Ascending aorta (tissue), 2 donors: Measurements from ENCODE around the gene PDIA3. TPM values are rescaled to one million over a fixed set of nuclear protein-coding genes. Genes with fewer than 3 reads are reported as not detected.

Experiments used
- DNase-seq, 2 donors: peaks; one replicate each; pipeline ENCODE4 v3.0.0-alpha.2; 2019; ENCODE audit warnings: low spot score in 2 of 2
- H3K27ac ChIP-seq, 2 donors: fragments of 200-600 bp; sonication (generic); one replicate each; pipeline ENCODE4 v1.5.1; 2016 to 2017; ENCODE audit warnings: mild to moderate bottlenecking in 1 of 2
- H3K27me3 ChIP-seq: fragments of 200-600 bp; sonication (generic); one replicate; pipeline ENCODE4 v1.5.1; 2017
- H3K36me3 ChIP-seq, 2 donors: fragments of 200-600 bp; sonication (generic); one replicate each; pipeline ENCODE4 v1.5.1; 2016
- H3K4me1 ChIP-seq, 2 donors: fragments of 200-600 bp; sonication (generic); one replicate each; pipeline ENCODE4 v1.5.1; 2016 to 2017; ENCODE audit warnings: mild to moderate bottlenecking in 1 of 2
- H3K4me3 ChIP-seq, 2 donors: fragments of 200-600 bp; sonication (generic); one replicate each; pipeline ENCODE4 v1.5.1; 2016 to 2017; ENCODE audit warnings: mild to moderate bottlenecking in 1 of 2
- H3K9me3 ChIP-seq, 2 donors: fragments of 200-600 bp; sonication (generic); one replicate each; pipeline ENCODE4 v1.5.1; 2016
- intact Hi-C: fragments of 100-400 bp; cut with DNase I; formaldehyde crosslinking; loops from one replicate; pipeline ENCODE4 v1.15.1; 2023
- total RNA-seq: library from RNA; depleted of rRNA; stranded (reverse); fragments of >200 nt; gene quantifications from one replicate; pipeline ENCODE4 v1.1.0, GENCODE V29; 2016
- TF ChIP-seq, protein P1 (sequence below), 3 experiments: fragments of 200-600 bp in 2 of 3; fragments of 450-650 bp in 1 of 3; sonication (generic) in 2 of 3; IDR thresholded peaks; one replicate each; pipeline ENCODE4 v1.5.1; 2016 to 2019; ENCODE audit warnings: antibody characterized with exemption in 3 of 3, mild to moderate bottlenecking in 1 of 3, moderate library complexity in 1 of 3

Gene PDIA3
- total RNA-seq, 1 donor from 2014 or later = 89.1 TPM

DNA sequence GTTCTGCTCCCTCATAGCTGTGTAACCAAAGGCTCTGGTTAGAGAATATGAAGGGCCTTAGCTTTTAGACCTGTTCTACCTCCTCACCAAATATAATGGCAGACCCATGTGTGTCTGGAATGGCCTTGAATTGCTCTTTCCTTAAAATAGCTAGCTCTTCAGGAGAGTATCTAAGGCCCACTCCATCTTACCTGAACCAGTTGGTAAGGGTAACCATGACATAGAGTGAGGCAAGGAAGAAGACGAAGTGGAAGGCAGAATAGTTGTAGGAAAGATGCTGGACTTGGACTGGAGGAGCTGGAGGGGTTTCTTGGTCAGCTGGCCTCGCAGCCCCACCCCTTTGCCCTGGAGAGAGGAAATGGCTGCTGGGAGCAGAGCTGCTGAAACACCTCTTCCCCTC is 49.0 kb downstream of the PDIA3 start:
- TF ChIP-seq, protein P1, sequence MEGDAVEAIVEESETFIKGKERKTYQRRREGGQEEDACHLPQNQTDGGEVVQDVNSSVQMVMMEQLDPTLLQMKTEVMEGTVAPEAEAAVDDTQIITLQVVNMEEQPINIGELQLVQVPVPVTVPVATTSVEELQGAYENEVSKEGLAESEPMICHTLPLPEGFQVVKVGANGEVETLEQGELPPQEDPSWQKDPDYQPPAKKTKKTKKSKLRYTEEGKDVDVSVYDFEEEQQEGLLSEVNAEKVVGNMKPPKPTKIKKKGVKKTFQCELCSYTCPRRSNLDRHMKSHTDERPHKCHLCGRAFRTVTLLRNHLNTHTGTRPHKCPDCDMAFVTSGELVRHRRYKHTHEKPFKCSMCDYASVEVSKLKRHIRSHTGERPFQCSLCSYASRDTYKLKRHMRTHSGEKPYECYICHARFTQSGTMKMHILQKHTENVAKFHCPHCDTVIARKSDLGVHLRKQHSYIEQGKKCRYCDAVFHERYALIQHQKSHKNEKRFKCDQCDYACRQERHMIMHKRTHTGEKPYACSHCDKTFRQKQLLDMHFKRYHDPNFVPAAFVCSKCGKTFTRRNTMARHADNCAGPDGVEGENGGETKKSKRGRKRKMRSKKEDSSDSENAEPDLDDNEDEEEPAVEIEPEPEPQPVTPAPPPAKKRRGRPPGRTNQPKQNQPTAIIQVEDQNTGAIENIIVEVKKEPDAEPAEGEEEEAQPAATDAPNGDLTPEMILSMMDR (IDR thresholded peaks at IDR 0.05) = no peak
- intact Hi-C loops = loop anchor here (10.0 kb wide), 1 partner anchor 490 kb away; the partner anchor contains the start of gene GOLM2
- Histone ChIP-seq H3K27me3 (no peaks in the 10 kb centered on the region), H3K36me3 (peaks cover 26 to 54% of the 10 kb centered on the region in 2 donors), H3K4me3 (no peak overlapping the region), H3K27ac (peak overlapping the region; percentile 54 to 88), H3K4me1 (peaks cover 19 to 37% of the 10 kb centered on the region in 2 donors), H3K9me3 (no peaks in the 10 kb centered on the region)
- DNase-seq = no peak

DNA sequence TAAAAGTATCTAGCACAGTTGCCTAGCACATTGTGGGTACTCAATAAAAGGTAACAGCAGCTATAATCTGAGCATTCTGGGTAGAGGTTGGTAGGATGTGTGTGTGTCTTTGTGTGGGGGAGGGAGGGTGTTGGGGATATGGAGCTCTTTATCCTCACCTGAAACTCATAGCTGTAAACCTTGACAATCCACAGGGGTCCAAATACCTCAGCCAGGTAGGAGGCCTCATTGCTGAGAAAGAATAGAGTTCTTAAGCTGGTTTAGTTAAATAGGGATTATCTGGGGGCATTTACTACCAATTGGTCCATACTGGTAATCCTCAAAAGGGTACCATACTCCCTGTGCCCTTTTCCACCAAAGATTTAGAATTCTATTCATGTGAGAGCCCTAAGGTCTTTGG is 49.8 kb downstream of the PDIA3 start:
- Histone ChIP-seq H3K9me3 (no peaks in the 10 kb centered on the region), H3K4me1 (peaks cover 21 to 38% of the 10 kb centered on the region in 2 donors), H3K4me3 (no peak overlapping the region), H3K27me3 (no peaks in the 10 kb centered on the region), H3K27ac (peak overlapping the region in 1 of 2 donors; percentile 88), H3K36me3 (peaks cover 26 to 54% of the 10 kb centered on the region in 2 donors)
- intact Hi-C loops = loop anchor here (10.0 kb wide), 1 partner anchor 489 kb away; the partner anchor contains the start of gene GOLM2
- TF ChIP-seq, protein P1 (IDR thresholded peaks at IDR 0.05) = no peak
- DNase-seq = no peak

DNA sequence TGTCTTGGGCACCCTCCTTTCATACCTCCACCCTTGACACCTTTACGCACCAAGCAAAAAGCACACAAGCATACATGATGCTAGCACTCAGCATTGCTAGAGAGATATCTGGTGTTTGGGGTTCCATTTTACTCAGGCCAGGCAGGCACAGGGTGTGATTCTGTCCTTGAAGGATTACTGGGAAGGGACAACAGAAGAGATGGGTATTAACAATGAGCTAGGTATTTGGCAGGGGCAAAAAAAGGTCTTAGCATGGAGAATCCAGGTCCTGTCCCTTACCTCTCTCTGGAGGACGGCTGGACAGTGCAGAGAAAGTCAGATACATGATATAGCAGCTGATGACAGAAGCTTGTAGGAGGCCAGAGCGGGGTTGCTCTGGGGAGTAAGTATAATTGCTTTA is 50.3 kb downstream of the PDIA3 start:
- Histone ChIP-seq H3K27ac (peak overlapping the region in 1 of 2 donors; percentile 23), H3K9me3 (no peaks in the 10 kb centered on the region), H3K4me3 (no peak overlapping the region), H3K4me1 (peaks cover 27 to 42% of the 10 kb centered on the region in 2 donors), H3K27me3 (no peaks in the 10 kb centered on the region), H3K36me3 (peaks cover 26 to 57% of the 10 kb centered on the region in 2 donors)
- DNase-seq = no peak
- intact Hi-C loops = loop anchor here (10.0 kb wide), 1 partner anchor 488 kb away; the partner anchor contains the start of gene GOLM2
- TF ChIP-seq, protein P1 (IDR thresholded peaks at IDR 0.05) = no peak

DNA sequence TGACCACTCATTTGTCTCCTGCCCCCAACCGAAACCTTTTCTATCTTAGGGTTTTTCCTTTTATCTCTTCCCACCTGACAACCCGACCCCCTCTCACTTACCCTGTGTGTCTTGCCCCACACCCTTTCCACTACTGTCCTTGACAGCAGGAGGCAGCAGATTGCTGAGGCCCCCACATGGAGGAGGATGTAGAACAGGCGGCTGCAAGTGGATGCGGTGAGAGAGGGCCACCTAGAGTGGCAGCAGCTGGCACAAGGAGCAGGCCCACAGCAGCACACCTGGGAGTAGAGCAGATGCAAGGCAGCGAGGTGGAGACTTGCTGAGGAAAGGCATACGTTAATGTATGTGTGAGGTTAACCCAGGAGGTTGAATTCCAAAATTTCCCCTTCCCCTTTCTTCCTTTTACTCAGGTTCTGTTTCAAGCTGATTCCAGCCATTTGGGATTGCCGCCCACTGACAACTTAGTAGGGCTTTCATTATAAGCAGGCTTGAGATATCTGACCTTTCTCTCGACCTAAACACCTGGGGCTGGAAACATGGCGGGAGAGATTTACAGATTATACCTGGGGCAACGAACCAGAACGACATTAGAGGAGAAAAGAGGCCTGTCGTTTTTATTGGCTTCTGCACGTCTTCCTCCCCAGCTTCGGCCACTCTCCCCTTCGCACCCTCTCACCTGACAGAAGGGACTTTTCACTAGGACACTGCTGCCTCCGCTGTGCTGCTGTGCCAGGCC is 53.1 kb downstream of the PDIA3 start:
- H3K4me3 ChIP-seq = no peak overlapping the region
- H3K4me1 ChIP-seq = peaks cover 15 to 34% of the 10 kb centered on the region in 2 donors
- peak overlapping the region; percentile 91 to 96 for H3K27ac ChIP-seq
- no peaks in the 10 kb centered on the region for H3K9me3 ChIP-seq
- intact Hi-C loops = loop anchor here (10.0 kb wide), 1 partner anchor 485 kb away; the partner anchor contains the start of gene GOLM2
- TF ChIP-seq, protein P1 (IDR thresholded peaks at IDR 0.05) = no peak
- DNase-seq = no peak
- peaks cover 27 to 67% of the 10 kb centered on the region in 2 donors for H3K36me3 ChIP-seq
- H3K27me3 ChIP-seq = no peaks in the 10 kb centered on the region

DNA sequence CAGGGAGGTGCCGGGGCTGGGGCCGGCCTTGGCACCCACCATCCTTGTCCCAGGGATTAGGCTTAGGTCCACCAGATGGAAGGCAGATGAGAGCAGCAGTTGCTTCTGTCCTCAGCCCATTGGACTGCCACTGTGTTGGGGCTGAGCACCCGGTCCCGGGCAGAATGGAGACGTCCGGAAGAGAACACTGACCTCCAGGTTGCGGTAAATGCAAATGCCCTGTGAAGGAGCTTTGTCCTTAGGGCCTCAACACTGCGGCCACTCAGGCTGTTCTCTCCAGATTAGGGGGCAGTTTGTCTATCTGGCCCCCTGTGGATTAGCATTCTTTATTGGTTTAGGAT is 53.7 kb downstream of the PDIA3 start, which contains the start of gene SERINC4:
Gene SERINC4, minus strand, starts transcription at position 276 of the 341 bp plus-strand sequence. Its CDS starts 234 bp downstream, at position 42.
- Histone ChIP-seq H3K4me1 (peaks cover 9 to 28% of the 10 kb centered on the region in 2 donors), H3K27me3 (no peaks in the 10 kb centered on the region), H3K9me3 (no peaks in the 10 kb centered on the region), H3K36me3 (peaks cover 27 to 67% of the 10 kb centered on the region in 2 donors), H3K4me3 (peak within 1 kb of the TSS; percentile 85 to 96), H3K27ac (peak within 1 kb of the TSS; percentile 91 to 96)
- TF ChIP-seq, protein P1 (IDR thresholded peaks at IDR 0.05) = no peak
- intact Hi-C loops = loop anchor here (1.0 to 10.0 kb wide), 3 partner anchors 8 to 485 kb away; partner anchors contain the start of genes GOLM2, MFAP1 and SERF2
- no peak for DNase-seq
